Mucosa of descending colon (tissue), 3 donors: ENCODE data around the gene KIFC1. TPM values are rescaled to one million over a fixed set of nuclear protein-coding genes. Genes with fewer than 3 reads are reported as not detected.

Experiments
- ATAC-seq: fragments of 200-7000 bp; cut with Tn5 transposase; one replicate; pipeline ENCODE4 v1.9.1; 2020; ENCODE audit warnings: mild to moderate bottlenecking, moderate library complexity
- DNase-seq, 3 donors: peaks; one replicate each; pipeline ENCODE4 v3.0.0-alpha.2; 2020
- H3K36me3 ChIP-seq: fragments of 200-600 bp; one replicate; pipeline ENCODE4 v1.8.0; 2021; ENCODE audit warnings: low read depth, mild to moderate bottlenecking
- H3K4me1 ChIP-seq: fragments of 200-600 bp; one replicate; pipeline ENCODE4 v1.8.0; 2021; ENCODE audit warnings: low read depth, mild to moderate bottlenecking
- H3K4me3 ChIP-seq: fragments of 200-600 bp; one replicate; pipeline ENCODE4 v1.8.0; 2021; ENCODE audit warnings: mild to moderate bottlenecking
- H3K9me3 ChIP-seq: fragments of 200-600 bp; one replicate; pipeline ENCODE4 v1.8.0; 2021; ENCODE audit warnings: mild to moderate bottlenecking
- CTCF ChIP-seq: fragments of 200-600 bp; IDR thresholded peaks from one replicate; pipeline ENCODE4 v1.8.0; 2022; ENCODE audit warnings: antibody characterized with exemption, mild to moderate bottlenecking
- intact Hi-C, 2 donors: fragments of 100-400 bp; cut with DNase I in 1 of 2; cut with micrococcal nuclease in 1 of 2; formaldehyde crosslinking; loops; one replicate each; pipeline versions ENCODE4 v1.11.0 to v1.11.1; 2022; cut with DNase I, micrococcal nuclease
- total RNA-seq, 3 donors: library from RNA; stranded (reverse); fragmentation: NEBNext Ultra II Directional in 2 of 3; extraction: Animal tissue kit (Norgen Biotek cat#: 25700) in 2 of 3; gene quantifications; one replicate each; pipeline versions ENCODE4 v1.2.1 to v1.2.4, GENCODE V29; 2021 to 2023
- donor health status: DM: no; HTN: no; CAD: no; lungs with moderate emphysema.
- donor health status: DM: no; HTN: no; CAD: no.
- donor health status: DM: no; HTN: yes; CAD: no.

Gene KIFC1
- total RNA-seq, 3 donors from 2014 or later = 3.5 to 21.1 (median 6.3) TPM

- Histone ChIP-seq H3K4me3 (peak overlapping the region; percentile 20), H3K4me1 (peaks cover 30% of the 10 kb centered on the region), H3K9me3 (no peaks in the 10 kb centered on the region), H3K36me3 (no peaks in the 10 kb centered on the region)
- DNase-seq = peak; percentile 90 to 92 (median 92)
- peak; percentile 48 for TF ChIP-seq CTCF
- intact Hi-C loops = no loop called here
- ATAC-seq = peak; percentile 74
Measured at GRCh38 chr6:33425668-33426577, 34.3 kb downstream of the KIFC1 start.

- Histone ChIP-seq H3K9me3 (no peaks in the 10 kb centered on the region), H3K36me3 (no peaks in the 10 kb centered on the region), H3K4me1 (peaks cover 30% of the 10 kb centered on the region), H3K4me3 (no peak overlapping the region)
- DNase-seq (no peak), ATAC-seq (no peak)
- intact Hi-C loops = no loop called here
- no peak for TF ChIP-seq CTCF
Measured at GRCh38 chr6:33426590-33427511, 35.2 kb downstream of the KIFC1 start.

- peak overlapping the region; percentile 28 for H3K4me3 ChIP-seq
- intact Hi-C loops = no loop called here
- no peaks in the 10 kb centered on the region for H3K36me3 ChIP-seq
- DNase-seq (peak; percentile 69 to 82 (median 77)), ATAC-seq (peak; percentile 4)
- H3K9me3 ChIP-seq = no peaks in the 10 kb centered on the region
- TF ChIP-seq CTCF = no peak
- H3K4me1 ChIP-seq = peaks cover 30% of the 10 kb centered on the region
Measured at GRCh38 chr6:33427585-33428223, 36.1 kb downstream of the KIFC1 start.

- TF ChIP-seq CTCF = peak; percentile 22
- Histone ChIP-seq H3K36me3 (no peaks in the 10 kb centered on the region), H3K4me3 (peak overlapping the region; percentile 28), H3K9me3 (no peaks in the 10 kb centered on the region), H3K4me1 (peaks cover 30% of the 10 kb centered on the region)
- DNase-seq = peak; percentile 43 to 77 (median 52)
- intact Hi-C loops = no loop called here
- ATAC-seq = peak; percentile 28
Measured at GRCh38 chr6:33428224-33428965, 36.8 kb downstream of the KIFC1 start.
